PC-3 (cell line): ENCODE measurements around the gene EEF1A2. TPM values are rescaled to one million over a fixed set of nuclear protein-coding genes. Genes with fewer than 3 reads are reported as not detected.
A peak's percentile ranks its signal among the peaks of the same experiment; 100 is the strongest.

Experiments
- ATAC-seq: fragments of 200-7000 bp; cut with Tn5 transposase; 2 replicates; pipeline ENCODE4 v1.9.1; 2020; ENCODE audit warnings: mild to moderate bottlenecking, moderate library complexity
- BruUV-seq: library from RNA; stranded (reverse); fragments of 400-500 nt; replicated peaks from 2 replicates; lab custom pipeline; 2021; lab: Mats Ljungman, UMichigan
- CTCF ChIA-PET: fragments of 300-600 bp; sonication (Branson Sonifier 250); formaldehyde crosslinking; loops from one replicate; lab custom pipeline; 2022; ENCODE audit warnings: antibody characterized with exemption; lab: Charles Lee
- POLR2A ChIA-PET: fragments of 300-600 bp; sonication (Branson Sonifier 250); formaldehyde crosslinking; loops from one replicate; lab custom pipeline; 2022; ENCODE audit warnings: antibody characterized with exemption; ENCODE audit not compliant: unreplicated experiment; lab: Charles Lee
- DNase-seq: peaks from one replicate; pipeline ENCODE4 v3.0.0-alpha.2; 2015
- H2AFZ ChIP-seq: fragments of 300-600 bp; sonication (generic); 2 replicates; pipeline ENCODE4 v1.6.0; 2016; ENCODE audit warnings: antibody characterized with exemption, low read length
- H3F3A ChIP-seq: fragments of 300-600 bp; sonication (generic); one replicate; pipeline ENCODE4 v1.6.0; 2017; ENCODE audit warnings: antibody characterized with exemption, low read length, control low read depth, mild to moderate bottlenecking; ENCODE audit not compliant: unreplicated experiment
- H3K27ac ChIP-seq: fragments of 300-600 bp; sonication (generic); 2 replicates; pipeline ENCODE4 v1.5.1; 2016; ENCODE audit warnings: mild to moderate bottlenecking, low read length
- H3K27me3 ChIP-seq: fragments of 300-600 bp; sonication (generic); 2 replicates; pipeline ENCODE4 v1.6.1; 2016; ENCODE audit warnings: low read length, mixed read lengths
- H3K36me3 ChIP-seq: fragments of 300-600 bp; sonication (generic); 2 replicates; pipeline ENCODE4 v1.6.1; 2016; ENCODE audit warnings: low read depth, mixed run types, low read length, mixed read lengths
- H3K4me1 ChIP-seq: fragments of 300-600 bp; sonication (generic); 2 replicates; pipeline ENCODE4 v1.5.1; 2016; ENCODE audit warnings: low read length; ENCODE audit not compliant: insufficient read depth
- H3K4me2 ChIP-seq: fragments of 300-600 bp; sonication (generic); 2 replicates; pipeline ENCODE4 v1.6.0; 2016; ENCODE audit warnings: low read length
- H3K4me3 ChIP-seq: fragments of 300-600 bp; sonication (generic); 2 replicates; pipeline ENCODE4 v1.5.1; 2016; ENCODE audit warnings: mild to moderate bottlenecking, low read length, mixed read lengths
- H3K79me2 ChIP-seq: fragments of 300-600 bp; sonication (generic); 2 replicates; pipeline ENCODE4 v1.6.1; 2017; ENCODE audit warnings: low read length, mixed read lengths
- H3K9ac ChIP-seq: fragments of 300-600 bp; sonication (generic); 2 replicates; pipeline ENCODE4 v1.6.0; 2016; ENCODE audit warnings: mild to moderate bottlenecking, low read length
- H3K9me2 ChIP-seq: fragments of 300-600 bp; sonication (generic); replicated peaks from 2 replicates; pipeline ENCODE4 v1.6.1; 2016; ENCODE audit warnings: mixed run types, low read length, mixed read lengths
- H3K9me3 ChIP-seq: fragments of 300-600 bp; sonication (generic); 2 replicates; pipeline ENCODE4 v1.6.1; 2016; ENCODE audit warnings: low read length, mixed read lengths
- H4K20me1 ChIP-seq: fragments of 300-600 bp; sonication (generic); 2 replicates; pipeline ENCODE4 v1.6.1; 2016; ENCODE audit warnings: low read length, mixed read lengths
- CTCF ChIP-seq: fragments of 300-600 bp; sonication (generic); conservative IDR thresholded peaks from 2 replicates; pipeline ENCODE4 v1.5.1; 2017; ENCODE audit warnings: antibody characterized with exemption, low read depth, mild to moderate bottlenecking, low read length
- EZH2 ChIP-seq: fragments of 300-600 bp; sonication (generic); IDR thresholded peaks from one replicate; pipeline ENCODE4 v1.6.1; 2017; ENCODE audit warnings: antibody characterized with exemption, mild to moderate bottlenecking, low read length; ENCODE audit not compliant: unreplicated experiment
- EZH2phosphoT487 ChIP-seq: fragments of 300-600 bp; sonication (generic); IDR thresholded peaks from 2 replicates; pipeline ENCODE4 v1.6.1; 2018; ENCODE audit warnings: mild to moderate bottlenecking, antibody characterized with exemption, low read length, borderline replicate concordance
- intact Hi-C: fragments of 100-400 bp; cut with micrococcal nuclease; formaldehyde crosslinking; loops from 2 replicates; pipeline ENCODE4 v1.9.0; 2023
- total RNA-seq: library from RNA; depleted of rRNA; stranded (reverse); fragments of >200 nt; gene quantifications from 2 replicates; pipeline ENCODE4 v1.2.3, GENCODE V29; 2014

The EEF1A2 gene
- total RNA-seq, 1 experiment from 2014 or later, result 463 TPM

GRCh38 chr20:63544958-63545516, 46.2 kb upstream of the EEF1A2 start:
- H3F3A ChIP-seq, result no peaks in the 10 kb centered on the region
- DNase-seq (peak; percentile 97), ATAC-seq (peak; percentile 89)
- H3K9me3 ChIP-seq, result no peaks in the 10 kb centered on the region
- no TSS peak for BruUV-seq
- ChIA-PET CTCF (interaction anchor here (0.7 kb wide), 1 partner anchor 518 kb away, joined by 3 read pairs; no protein-coding TSS in a partner anchor), POLR2A (interaction anchor here (0.8 kb wide), 1 partner anchor 113 kb away, joined by 3 read pairs; the partner anchor contains the start of gene RTEL1)
- H3K36me3 ChIP-seq, result no peaks in the 10 kb centered on the region
- H3K9ac ChIP-seq, result peak overlapping the region; percentile 52
- TF ChIP-seq EZH2, result no peak
- TF ChIP-seq EZH2phosphoT487, result no peak
- no peak for TF ChIP-seq CTCF
- no peaks in the 10 kb centered on the region for H3K9me2 ChIP-seq
- no peaks in the 10 kb centered on the region for H3K27me3 ChIP-seq
- peak overlapping the region; percentile 80 for H3K27ac ChIP-seq
- H3K79me2 ChIP-seq, result no peaks in the 10 kb centered on the region
- intact Hi-C loops, result no loop called here
- peak overlapping the region; percentile 33; the same call in 1 of the 2 replicates for H2AFZ ChIP-seq
- H3K4me2 ChIP-seq, result peak overlapping the region; percentile 76
- peaks cover 31% of the 10 kb centered on the region for H3K4me1 ChIP-seq
- H4K20me1 ChIP-seq, result no peaks in the 10 kb centered on the region
- H3K4me3 ChIP-seq, result peak overlapping the region; percentile 43; the same call in 1 of the 2 replicates

- ChIA-PET CTCF (interaction anchor here (0.7 kb wide), 1 partner anchor 518 kb away, joined by 3 read pairs; no protein-coding TSS in a partner anchor), POLR2A (interaction anchor here (0.6 to 0.8 kb wide), 2 partner anchors 97 to 114 kb away, joined by 3 to 4 read pairs; partner anchors contain the start of gene RTEL1)
- Histone ChIP-seq H3K9me3 (no peaks in the 10 kb centered on the region), H3K79me2 (no peaks in the 10 kb centered on the region), H3K4me3 (no peak overlapping the region), H3K9me2 (no peaks in the 10 kb centered on the region), H3K4me2 (peak overlapping the region; percentile 76), H4K20me1 (no peaks in the 10 kb centered on the region), H3F3A (no peaks in the 10 kb centered on the region), H3K4me1 (peaks cover 37% of the 10 kb centered on the region), H3K27ac (peak overlapping the region; percentile 80), H3K27me3 (no peaks in the 10 kb centered on the region), H3K36me3 (no peaks in the 10 kb centered on the region), H2AFZ (no peak overlapping the region), H3K9ac (0 out of 2 replicates have a peak overlapping the region, but pooled peaks have one; percentile 13)
- ATAC-seq, result peak; percentile 2
- no TSS peak for BruUV-seq
- intact Hi-C loops, result no loop called here
- TF ChIP-seq CTCF (no peak), EZH2 (no peak), EZH2phosphoT487 (no peak)
- no peak for DNase-seq
Measured at GRCh38 chr20:63544241-63544957, 45.5 kb upstream of the EEF1A2 start.
